Fibroblast of the aortic adventitia (primary cell): ENCODE results near the gene LCNL1. TPM values are rescaled to one million over a fixed set of nuclear protein-coding genes. Genes with fewer than 3 reads are reported as not detected.

ENCODE experiments used
- DNase-seq: peaks from one replicate; pipeline ENCODE4 v3.0.0-alpha.2; 2010; ENCODE audit warnings: low read depth
- H3K4me3 ChIP-seq: 2 replicates; pipeline ENCODE4 v1.5.1; 2011; ENCODE audit warnings: low read depth, mild to moderate bottlenecking, control low read depth, low read length, moderate library complexity
- total RNA-seq: library from RNA; depleted of rRNA; stranded (reverse); fragments of >200 nt; gene quantifications from 2 replicates; pipeline ENCODE4 v1.2.3, GENCODE V29; 2012; ENCODE audit warnings: low replicate concordance
- TF ChIP-seq, protein P1 (sequence below): IDR thresholded peaks from 2 replicates; pipeline ENCODE4 v1.5.1; 2011; ENCODE audit warnings: mild to moderate bottlenecking, low read length, control low read depth, inconsistent platforms; ENCODE audit not compliant: insufficient read depth

LCNL1 gene
- 0.54 and 15.3 TPM in 2 replicates for total RNA-seq

DNA sequence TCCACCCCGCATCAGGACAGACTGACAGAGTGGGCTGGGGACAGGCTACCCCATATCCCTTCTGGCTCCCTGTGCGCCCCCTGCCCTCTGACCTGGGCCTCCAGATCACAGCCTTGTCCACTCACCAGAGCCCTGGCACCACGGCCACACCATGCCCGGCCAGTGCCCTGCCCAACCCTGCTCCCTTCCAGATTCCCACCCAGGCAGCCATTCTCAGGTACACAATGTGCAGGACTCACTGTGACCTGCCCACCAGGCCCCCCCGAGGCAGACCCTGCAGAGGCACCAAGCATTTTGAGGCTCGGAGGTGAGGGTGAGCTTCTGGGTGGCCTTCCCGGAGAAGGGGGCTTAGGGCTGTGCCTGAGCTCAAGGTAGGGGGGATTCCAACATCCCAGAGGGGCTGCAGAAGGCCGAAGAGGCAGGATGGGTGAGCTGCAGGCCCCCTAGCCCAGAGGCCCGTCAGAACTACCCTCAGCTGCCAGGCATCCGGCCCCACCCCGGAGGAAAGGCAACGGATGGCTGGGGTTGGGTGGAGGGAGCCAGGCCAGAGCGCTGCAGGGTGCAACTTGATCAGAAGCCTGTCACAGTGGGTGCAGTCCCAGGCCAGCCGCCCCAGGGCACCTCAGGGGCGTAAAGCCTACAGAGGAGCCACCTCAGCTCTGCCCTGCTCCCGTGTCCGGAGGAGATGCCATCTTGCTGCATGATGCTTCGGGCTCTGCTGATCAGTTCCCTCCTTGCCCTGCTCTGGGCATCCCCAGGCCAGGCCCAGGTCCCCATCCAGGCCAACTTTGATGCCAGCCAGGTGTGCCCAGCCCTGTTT is at the start of gene LCNL1:
Gene LCNL1, plus strand, starts transcription at position 762 of the 820 bp plus-strand sequence. CDS start 594 bp downstream, outside the sequence.
- DNase-seq, result no peak
- TF ChIP-seq, protein P1, sequence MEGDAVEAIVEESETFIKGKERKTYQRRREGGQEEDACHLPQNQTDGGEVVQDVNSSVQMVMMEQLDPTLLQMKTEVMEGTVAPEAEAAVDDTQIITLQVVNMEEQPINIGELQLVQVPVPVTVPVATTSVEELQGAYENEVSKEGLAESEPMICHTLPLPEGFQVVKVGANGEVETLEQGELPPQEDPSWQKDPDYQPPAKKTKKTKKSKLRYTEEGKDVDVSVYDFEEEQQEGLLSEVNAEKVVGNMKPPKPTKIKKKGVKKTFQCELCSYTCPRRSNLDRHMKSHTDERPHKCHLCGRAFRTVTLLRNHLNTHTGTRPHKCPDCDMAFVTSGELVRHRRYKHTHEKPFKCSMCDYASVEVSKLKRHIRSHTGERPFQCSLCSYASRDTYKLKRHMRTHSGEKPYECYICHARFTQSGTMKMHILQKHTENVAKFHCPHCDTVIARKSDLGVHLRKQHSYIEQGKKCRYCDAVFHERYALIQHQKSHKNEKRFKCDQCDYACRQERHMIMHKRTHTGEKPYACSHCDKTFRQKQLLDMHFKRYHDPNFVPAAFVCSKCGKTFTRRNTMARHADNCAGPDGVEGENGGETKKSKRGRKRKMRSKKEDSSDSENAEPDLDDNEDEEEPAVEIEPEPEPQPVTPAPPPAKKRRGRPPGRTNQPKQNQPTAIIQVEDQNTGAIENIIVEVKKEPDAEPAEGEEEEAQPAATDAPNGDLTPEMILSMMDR, result no peak
- H3K4me3 ChIP-seq, result no peak within 1 kb of the TSS

GRCh38 chr9:136934277-136934676 is 48.5 kb upstream of the LCNL1 start:
- no peak for DNase-seq
- H3K4me3 ChIP-seq, result no peak overlapping the region
- TF ChIP-seq, protein P1, result no peak

- TF ChIP-seq, protein P1, result no peak
- no peak overlapping the region for H3K4me3 ChIP-seq
- DNase-seq, result no peak
Observed at GRCh38 chr9:136935651-136936050, 47.1 kb upstream of the LCNL1 start.

GRCh38 chr9:136936645-136937170 is 46.1 kb upstream of the LCNL1 start:
- no peak for DNase-seq
- no peak overlapping the region for H3K4me3 ChIP-seq
- TF ChIP-seq, protein P1, result no peak

DNA sequence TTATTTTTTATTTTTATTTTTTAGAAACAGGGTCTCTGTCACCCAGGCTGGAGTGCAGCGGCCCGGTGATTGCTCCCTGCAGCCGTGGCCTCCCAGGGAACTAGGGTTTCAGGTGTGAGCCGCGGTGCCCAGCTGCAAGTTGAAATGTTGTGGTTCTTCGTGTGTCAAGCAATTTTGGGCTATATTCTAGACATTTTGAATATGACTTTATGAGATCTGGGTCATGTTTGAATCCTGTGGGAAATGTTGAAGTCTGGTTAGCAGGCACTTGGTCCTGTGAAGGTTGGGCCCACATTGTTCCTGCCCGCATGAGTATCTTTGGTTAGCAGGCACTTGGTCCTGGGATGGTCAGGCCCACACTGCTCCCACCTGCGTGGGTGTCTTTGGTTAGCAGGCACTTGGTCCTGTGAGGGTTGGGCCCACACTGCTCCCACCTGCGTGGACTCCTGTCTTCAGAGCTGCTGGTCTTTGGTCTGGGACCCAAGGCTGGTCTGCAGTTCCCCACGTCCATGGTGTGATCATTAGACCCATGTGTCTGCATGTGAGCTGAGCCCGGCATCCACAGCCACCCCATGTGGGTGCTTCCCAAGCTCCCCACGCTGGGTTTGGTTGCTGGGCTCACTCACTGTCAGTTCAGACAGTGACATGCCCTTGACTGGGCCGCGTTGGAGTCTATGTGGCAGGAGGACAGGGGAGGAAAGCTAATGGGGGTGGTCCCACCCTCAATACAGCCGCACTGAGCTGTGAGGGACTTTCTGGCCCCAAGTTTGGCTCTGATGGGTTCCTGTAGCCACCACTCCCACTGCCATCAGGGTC is 45.4 kb upstream of the LCNL1 start:
- TF ChIP-seq, protein P1, result no peak
- H3K4me3 ChIP-seq, result no peak overlapping the region
- DNase-seq, result no peak

DNA sequence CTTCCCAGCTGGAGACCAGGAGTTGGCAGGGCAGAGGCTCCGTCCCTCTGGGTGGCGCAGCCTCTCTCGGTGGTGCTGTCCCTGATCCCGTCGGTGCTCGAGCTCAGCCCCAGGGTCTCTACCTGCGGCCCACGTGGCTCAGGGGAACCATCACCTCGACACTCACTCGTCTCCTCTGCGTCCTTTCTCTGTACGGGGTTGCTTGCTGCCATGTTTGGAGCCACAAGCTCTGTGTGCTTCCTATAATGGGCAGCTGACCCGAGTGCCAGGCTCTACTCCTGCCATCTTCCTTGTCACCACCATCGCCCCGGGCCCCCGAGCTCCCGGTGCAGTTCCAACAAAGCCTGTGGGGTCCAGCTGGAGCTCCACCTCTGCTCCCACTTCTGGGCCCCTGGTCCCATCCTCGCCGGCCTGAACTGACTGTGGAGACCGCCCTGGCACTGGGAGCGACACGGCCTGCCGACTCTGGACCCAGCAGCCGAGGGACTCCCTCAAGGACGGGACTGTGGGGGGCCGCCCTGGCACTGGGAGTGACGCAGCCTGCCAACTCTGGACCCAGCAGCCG is 43.3 kb upstream of the LCNL1 start:
- DNase-seq, result no peak
- H3K4me3 ChIP-seq, result no peak overlapping the region
- TF ChIP-seq, protein P1, result no peak
